Tibial nerve (tissue), 4 donors: ENCODE data around the gene FNDC3B. TPM values are rescaled to one million over a fixed set of nuclear protein-coding genes. Genes with fewer than 3 reads are reported as not detected.
A peak's percentile ranks its signal among the peaks of the same experiment; 100 is the strongest.

Experiments used
- DNase-seq, 2 donors: peaks; one replicate each; pipeline ENCODE4 v3.0.0-alpha.2; 2019; ENCODE audit warnings: low spot score in 2 of 2
- H3K27ac ChIP-seq, 4 donors: fragments of 200-600 bp; sonication (generic) in 3 of 4; one replicate each; pipeline ENCODE4 v1.5.1; 2017 to 2019; ENCODE audit warnings: mild to moderate bottlenecking in 1 of 4
- H3K27me3 ChIP-seq, 2 donors: fragments of 200-600 bp; sonication (generic) in 1 of 2; one replicate each; pipeline versions ENCODE4 v1.5.1 to v1.6.0; 2017 to 2019
- H3K36me3 ChIP-seq, 3 donors: fragments of 200-600 bp; sonication (generic); one replicate each; pipeline ENCODE4 v1.5.1; 2018 to 2019
- H3K4me1 ChIP-seq, 4 donors: fragments of 200-600 bp; sonication (generic) in 3 of 4; one replicate each; pipeline ENCODE4 v1.5.1; 2017 to 2019
- H3K4me3 ChIP-seq, 4 donors: fragments of 200-600 bp; sonication (generic) in 3 of 4; one replicate each; pipeline ENCODE4 v1.5.1; 2017 to 2019; ENCODE audit warnings: mild to moderate bottlenecking in 1 of 4, moderate library complexity in 1 of 4
- H3K9me3 ChIP-seq, 4 donors: fragments of 200-600 bp; sonication (generic) in 3 of 4; one replicate each; pipeline ENCODE4 v1.5.1; 2017 to 2019
- CTCF ChIP-seq, 5 experiments: fragments of 200-600 bp in 3 of 5; fragments of 450-650 bp in 2 of 5; sonication (generic) in 3 of 5; IDR thresholded peaks; one replicate each; pipeline ENCODE4 v1.5.1; 2016 to 2019; ENCODE audit warnings: antibody characterized with exemption in 5 of 5, mild to moderate bottlenecking in 3 of 5, moderate library complexity in 2 of 5
- EP300 ChIP-seq, 2 donors: sonication (generic); formaldehyde crosslinking; IDR thresholded peaks; one replicate each; pipeline ENCODE4 v1.6.1; 2017; ENCODE audit warnings: antibody characterized with exemption in 2 of 2, mild to moderate bottlenecking in 1 of 2
- POLR2A ChIP-seq, 2 donors: fragments of 450-650 bp; IDR thresholded peaks; one replicate each; pipeline ENCODE4 v1.6.1; 2017; ENCODE audit warnings: antibody characterized with exemption in 2 of 2, mild to moderate bottlenecking in 2 of 2, moderate library complexity in 2 of 2
- WGBS, 2 donors: methylation state at CpG; one replicate each; pipeline ENCODE4 v1.1.5; 2018; 5-methylcytosine and 5-hydroxymethylcytosine counted together
- total RNA-seq, 4 donors: library from RNA; depleted of rRNA; stranded (reverse); fragments of >200 nt; gene quantifications; one replicate each; pipeline ENCODE4 v1.1.0, GENCODE V29; 2016

FNDC3B gene
- total RNA-seq, 4 donors from 2014 or later, result 87.5 to 106 (median 95.7) TPM

- WGBS, 2 donors, result 88 to 92% methylated on average over 5 of the region's 5 CpGs
- H3K27ac ChIP-seq, result peak overlapping the region in 1 of 4 donors; percentile 60
- H3K4me1 ChIP-seq, result peaks cover 0 to 79% (median 14%) of the 10 kb centered on the region in 4 donors
These were observed 34.0 kb downstream of the FNDC3B start for GRCh38 chr3:172073262-172073915.

GRCh38 chr3:172074032-172074431, 34.7 kb downstream of the FNDC3B start:
- Histone ChIP-seq H3K27ac (peak overlapping the region in 1 of 4 donors; percentile 60), H3K4me3 (no peak overlapping the region), H3K4me1 (peaks cover 0 to 79% (median 11%) of the 10 kb centered on the region in 4 donors), H3K27me3 (no peaks in the 10 kb centered on the region), H3K9me3 (no peaks in the 10 kb centered on the region), H3K36me3 (no peaks in the 10 kb centered on the region)
- no peak for DNase-seq
- TF ChIP-seq POLR2A (IDR thresholded peaks at IDR 0.05), result no peak
- TF ChIP-seq EP300 (IDR thresholded peaks at IDR 0.05), result no peak
- TF ChIP-seq CTCF (IDR thresholded peaks at IDR 0.05), result no peak
- WGBS, 2 donors, result 91 to 93% methylated on average over 2 of the region's 2 CpGs

More at GRCh38 chr3:172073262-172073915, 34.0 kb downstream of the FNDC3B start:
- Histone ChIP-seq H3K27me3 (no peaks in the 10 kb centered on the region), H3K36me3 (no peaks in the 10 kb centered on the region), H3K9me3 (no peaks in the 10 kb centered on the region), H3K4me3 (no peak overlapping the region)
- DNase-seq, result no peak
- TF ChIP-seq POLR2A (IDR thresholded peaks at IDR 0.05) (no peak), CTCF (IDR thresholded peaks at IDR 0.05) (no peak), EP300 (IDR thresholded peaks at IDR 0.05) (no peak)

- Histone ChIP-seq H3K4me3 (no peak overlapping the region), H3K9me3 (no peaks in the 10 kb centered on the region), H3K27ac (peak overlapping the region in 1 of 4 donors; percentile 71), H3K4me1 (peaks cover 0 to 78% (median 8%) of the 10 kb centered on the region in 4 donors), H3K36me3 (no peaks in the 10 kb centered on the region), H3K27me3 (no peaks in the 10 kb centered on the region)
- 24 to 27% methylated on average over 4 of the region's 4 CpGs for WGBS, 2 donors
- TF ChIP-seq EP300 (IDR thresholded peaks at IDR 0.05) (peak; percentile 52 to 96), CTCF (IDR thresholded peaks at IDR 0.05) (no peak)
- DNase-seq, result peak; percentile 47 to 82
These were observed 35.2 kb downstream of the FNDC3B start for GRCh38 chr3:172074586-172074985.

GRCh38 chr3:172076212-172076611, 36.8 kb downstream of the FNDC3B start:
- Histone ChIP-seq H3K4me3 (no peak overlapping the region), H3K27ac (peak overlapping the region in 1 of 4 donors; percentile 71), H3K9me3 (no peaks in the 10 kb centered on the region), H3K4me1 (peaks cover 0 to 64% (median 7%) of the 10 kb centered on the region in 4 donors), H3K27me3 (no peaks in the 10 kb centered on the region), H3K36me3 (no peaks in the 10 kb centered on the region)
- WGBS, 2 donors, result 64 to 74% methylated on average over 2 of the region's 2 CpGs
- no peak for DNase-seq
- TF ChIP-seq CTCF (IDR thresholded peaks at IDR 0.05) (no peak), POLR2A (IDR thresholded peaks at IDR 0.05) (no peak), EP300 (IDR thresholded peaks at IDR 0.05) (no peak)

- Histone ChIP-seq H3K27ac (no peak overlapping the region), H3K9me3 (no peaks in the 10 kb centered on the region), H3K4me3 (no peak overlapping the region), H3K4me1 (peaks cover 0 to 64% (median 15%) of the 10 kb centered on the region in 4 donors), H3K27me3 (no peaks in the 10 kb centered on the region), H3K36me3 (no peaks in the 10 kb centered on the region)
- WGBS, 2 donors, result 78 to 79% methylated on average over 4 of the region's 4 CpGs
- TF ChIP-seq CTCF (IDR thresholded peaks at IDR 0.05), result no peak
- no peak for TF ChIP-seq EP300 (IDR thresholded peaks at IDR 0.05)
- TF ChIP-seq POLR2A (IDR thresholded peaks at IDR 0.05), result no peak
- no peak for DNase-seq
These were observed 37.9 kb downstream of the FNDC3B start for GRCh38 chr3:172077197-172077757.
